Inflammatory macrophage treated with lipopolysaccharide for 1 hour (primary cell): ENCODE results near the gene MSX1.

ENCODE experiments used
- DNase-seq, 2 donors: peaks; one replicate each; pipeline ENCODE4 v3.0.0-alpha.2; 2020 to 2022

MSX1 gene

GRCh38 chr4:4871242-4871572 is 11.7 kb downstream of the MSX1 start:
- DNase-seq = no peak

GRCh38 chr4:4871573-4872313 is 12.3 kb downstream of the MSX1 start:
- no peak for DNase-seq

GRCh38 chr4:4872314-4872903 is 12.9 kb downstream of the MSX1 start:
- DNase-seq = no peak

GRCh38 chr4:4873203-4873602 is 13.7 kb downstream of the MSX1 start:
- DNase-seq = peak; percentile 38 to 67

GRCh38 chr4:4874254-4874653 is 14.8 kb downstream of the MSX1 start:
- no peak for DNase-seq

GRCh38 chr4:4875147-4875546 is 15.7 kb downstream of the MSX1 start:
- no peak for DNase-seq

GRCh38 chr4:4875611-4876010 is 16.1 kb downstream of the MSX1 start:
- no peak for DNase-seq

- DNase-seq = no peak
Observed at GRCh38 chr4:4876945-4877661, 17.6 kb downstream of the MSX1 start.

- no peak for DNase-seq
Observed at GRCh38 chr4:4880492-4880891, 21.0 kb downstream of the MSX1 start.

GRCh38 chr4:4881432-4881831 is 22.0 kb downstream of the MSX1 start:
- DNase-seq = no peak

- DNase-seq = no peak
Observed at GRCh38 chr4:4884611-4885010, 25.1 kb downstream of the MSX1 start.

- DNase-seq = no peak
Observed at GRCh38 chr4:4887426-4887825, 28.0 kb downstream of the MSX1 start.

GRCh38 chr4:4888695-4889094 is 29.2 kb downstream of the MSX1 start:
- DNase-seq = no peak

GRCh38 chr4:4889781-4890180 is 30.3 kb downstream of the MSX1 start:
- no peak for DNase-seq

GRCh38 chr4:4890574-4891255 is 31.2 kb downstream of the MSX1 start:
- DNase-seq = no peak

GRCh38 chr4:4893721-4894120 is 34.3 kb downstream of the MSX1 start:
- no peak for DNase-seq

GRCh38 chr4:4899202-4899925 is 39.9 kb downstream of the MSX1 start:
- no peak for DNase-seq

- no peak for DNase-seq
Observed at GRCh38 chr4:4901877-4902276, 42.4 kb downstream of the MSX1 start.

- no peak for DNase-seq
Observed at GRCh38 chr4:4912155-4912554, 52.7 kb downstream of the MSX1 start.

GRCh38 chr4:4913147-4913561 is 53.7 kb downstream of the MSX1 start:
- DNase-seq = no peak
